ENCODE data around the gene BTK. TPM values are rescaled to one million over a fixed set of nuclear protein-coding genes. Genes with fewer than 3 reads are reported as not detected.
"Not testable (repeated sequence)": the region's sequence is repeated elsewhere in the genome, so short reads cannot be mapped to it uniquely, and the experiment has no call there.

The BTK gene
- total RNA-seq, 1 experiment from 2014 or later, result not detected

- DNase-seq (ENCODE audit: low spot score), result no peak
Measured at GRCh38 chrX:101337776-101338271, 48.2 kb downstream of the BTK start.

DNA sequence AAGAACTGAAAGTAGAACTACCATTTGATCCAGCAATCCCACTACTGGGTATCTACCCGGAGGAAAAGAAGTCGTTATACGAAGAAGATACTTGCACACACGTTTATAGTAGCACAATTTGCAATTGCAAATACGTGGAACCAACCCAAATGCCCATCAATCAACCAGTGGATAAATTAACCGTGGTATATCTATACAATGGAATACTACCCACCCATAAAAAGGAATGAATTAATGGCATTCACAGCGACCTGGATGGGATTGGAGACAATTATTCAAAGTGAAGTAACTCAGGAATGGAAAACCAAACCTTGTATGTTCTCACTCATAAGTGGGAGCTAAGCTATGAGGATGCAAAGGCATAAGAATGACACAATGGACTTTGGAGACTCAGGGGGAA is 51.7 kb downstream of the BTK start:
- DNase-seq (ENCODE audit: low spot score), result not testable (repeated sequence)

DNA sequence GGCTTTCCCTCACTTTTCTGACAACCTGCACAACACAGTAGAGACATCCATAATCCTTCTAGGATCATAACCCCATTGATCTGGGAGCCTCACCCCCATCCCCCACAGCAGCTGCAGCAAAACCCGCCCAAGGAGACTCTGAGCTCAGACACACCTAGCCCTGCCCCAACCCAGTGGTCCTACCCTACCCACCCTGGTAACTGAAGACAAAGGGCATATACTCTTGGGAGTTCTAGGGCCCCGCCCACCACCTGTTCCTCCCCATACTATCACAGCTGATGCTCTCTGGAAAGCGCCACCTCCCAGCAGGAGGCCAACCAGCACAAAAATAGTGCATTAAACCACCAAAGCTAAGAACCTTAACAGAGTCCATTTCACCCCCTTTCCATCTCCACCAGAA is 59.4 kb downstream of the BTK start:
- DNase-seq (ENCODE audit: low spot score), result not testable (repeated sequence)

DNA sequence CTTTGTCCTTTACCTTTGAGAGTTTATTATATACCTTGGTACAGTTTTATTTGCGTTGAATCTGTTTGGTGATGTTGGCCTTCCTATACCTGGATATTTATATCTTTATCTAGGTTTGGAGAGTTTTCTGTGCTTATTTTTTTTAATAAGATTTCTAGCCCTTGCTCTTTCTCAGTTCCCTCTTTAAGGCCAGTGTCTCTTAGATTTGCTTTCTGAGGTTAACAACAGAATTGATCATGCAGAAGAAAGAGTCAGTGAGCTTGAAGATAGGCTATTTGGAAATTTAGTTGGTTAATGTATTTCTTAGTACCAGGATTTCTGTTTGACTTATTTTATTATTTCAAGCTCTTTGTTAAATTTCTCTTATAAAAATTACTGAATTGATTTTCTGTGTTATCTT is 82.2 kb downstream of the BTK start:
- no peak for DNase-seq (ENCODE audit: low spot score)

Other genes with a start within 250 kb of the BTK start
- gene DRP2, start 166.4 kb downstream of the BTK start, total RNA-seq (2014; rRNA removed; shearing (Covaris generic)), result 0.14 TPM in 1 of 2 replicates, not detected in the other
- not detected in 2 replicates for gene TAF7L, start 94.9 kb downstream of the BTK start, total RNA-seq (2014; rRNA removed; shearing (Covaris generic))
- 4.5 and 8.2 TPM in 2 replicates for gene TIMM8A, start 37.4 kb downstream of the BTK start, total RNA-seq (2014; rRNA removed; shearing (Covaris generic))
- 1,862 and 2,508 TPM in 2 replicates for gene RPL36A, start 4.8 kb upstream of the BTK start, total RNA-seq (2014; rRNA removed; shearing (Covaris generic))
- gene GLA, start 21.7 kb upstream of the BTK start, total RNA-seq (2014; rRNA removed; shearing (Covaris generic)), result 192 and 209 TPM in 2 replicates
- 64.1 and 82.3 TPM in 2 replicates for gene HNRNPH2, start 22.0 kb upstream of the BTK start, total RNA-seq (2014; rRNA removed; shearing (Covaris generic))
- gene ARMCX4, start 99.3 kb upstream of the BTK start, total RNA-seq (2014; rRNA removed; shearing (Covaris generic)), result 0.37 and 1.9 TPM in 2 replicates
- 23.2 and 24.4 TPM in 2 replicates for gene ARMCX1, start 164.4 kb upstream of the BTK start, total RNA-seq (2014; rRNA removed; shearing (Covaris generic))
- gene ARMCX6, start 231.8 kb upstream of the BTK start, total RNA-seq (2014; rRNA removed; shearing (Covaris generic)), result 17.1 and 18.9 TPM in 2 replicates
- gene ARMCX3, start 237.0 kb upstream of the BTK start, total RNA-seq (2014; rRNA removed; shearing (Covaris generic)), result 13.0 and 18.4 TPM in 2 replicates